Spleen (tissue), 7 donors: ENCODE data around the gene ATP6V1G2.

Source experiments
- CTCF ChIP-seq, 11 experiments: fragments of 200-600 bp in 7 of 11; fragments of 450-650 bp in 4 of 11; sonication (generic) in 4 of 11; IDR thresholded peaks in 8 of 11; conservative IDR thresholded peaks in 3 of 11; 1 replicate in 7 of 11; 2 replicates in 4 of 11; pipeline versions ENCODE4 v1.4.0 to v1.8.0; 2016 to 2021; ENCODE audit warnings: antibody characterized with exemption in 11 of 11, inconsistent platforms in 4 of 11, mild to moderate bottlenecking in 1 of 11
- POLR2A ChIP-seq, 3 donors: fragments of 450-650 bp; IDR thresholded peaks; one replicate each; pipeline ENCODE4 v1.5.1; 2017; ENCODE audit warnings: antibody characterized with exemption in 3 of 3, mild to moderate bottlenecking in 1 of 3
- POLR2AphosphoS5 ChIP-seq, 3 donors: sonication (generic); formaldehyde crosslinking; IDR thresholded peaks; one replicate each; pipeline ENCODE4 v1.5.1; 2017; ENCODE audit warnings: antibody characterized with exemption in 3 of 3
- donor health status: DM: no; HTN: no; CAD: no; lungs with moderate emphysema.
- donor health status: DM: no; HTN: no; CAD: no.
- donor health status: DM: no; HTN: no; CAD: no.

GRCh38 chr6:31546958-31547726, 734 bp upstream of the ATP6V1G2 start, which contains the start of gene NFKBIL1:
- TF ChIP-seq CTCF (IDR thresholded peaks at IDR 0.05 in 8 of 11, conservative IDR thresholded peaks at IDR 0.05 in 3 of 11) (peak in 2 of 11 experiments; percentile 7 to 11), POLR2AphosphoS5 (IDR thresholded peaks at IDR 0.05) (peak; percentile 85 to 95 (median 91)), POLR2A (IDR thresholded peaks at IDR 0.05) (no peak)
